ENCODE results near the gene SPNS2.

Gene SPNS2

DNA sequence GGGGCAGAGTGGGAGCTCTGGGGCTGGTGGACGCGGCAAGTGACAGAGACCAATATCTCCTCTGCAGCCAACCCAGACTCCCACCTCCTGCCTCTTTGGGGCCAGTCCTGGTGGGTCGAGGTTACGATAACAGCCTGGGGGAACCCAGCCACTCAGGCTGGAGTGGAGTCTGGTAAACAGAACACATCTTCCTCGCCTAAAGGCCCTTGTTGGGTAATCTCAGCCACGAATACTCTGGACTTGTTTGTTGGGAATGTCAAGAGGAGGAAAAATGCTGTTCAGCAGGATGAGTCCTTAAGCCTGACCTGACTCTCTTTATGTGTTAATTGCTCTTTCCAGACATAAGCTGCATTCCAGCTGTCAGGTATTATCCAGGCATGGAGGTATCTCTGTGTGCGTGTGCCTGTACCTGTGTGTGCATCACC, 8.0 kb upstream of the SPNS2 start:
- Mint-ChIP-seq H3K27me3 (no peaks in the 10 kb centered on the region), H3K9me3 (no peaks in the 10 kb centered on the region), H3K27ac (no peak overlapping the region), H3K36me3 (no peaks in the 10 kb centered on the region), H3K4me3 (no peak overlapping the region), H3K4me1 (peaks cover 13% of the 10 kb centered on the region)

DNA sequence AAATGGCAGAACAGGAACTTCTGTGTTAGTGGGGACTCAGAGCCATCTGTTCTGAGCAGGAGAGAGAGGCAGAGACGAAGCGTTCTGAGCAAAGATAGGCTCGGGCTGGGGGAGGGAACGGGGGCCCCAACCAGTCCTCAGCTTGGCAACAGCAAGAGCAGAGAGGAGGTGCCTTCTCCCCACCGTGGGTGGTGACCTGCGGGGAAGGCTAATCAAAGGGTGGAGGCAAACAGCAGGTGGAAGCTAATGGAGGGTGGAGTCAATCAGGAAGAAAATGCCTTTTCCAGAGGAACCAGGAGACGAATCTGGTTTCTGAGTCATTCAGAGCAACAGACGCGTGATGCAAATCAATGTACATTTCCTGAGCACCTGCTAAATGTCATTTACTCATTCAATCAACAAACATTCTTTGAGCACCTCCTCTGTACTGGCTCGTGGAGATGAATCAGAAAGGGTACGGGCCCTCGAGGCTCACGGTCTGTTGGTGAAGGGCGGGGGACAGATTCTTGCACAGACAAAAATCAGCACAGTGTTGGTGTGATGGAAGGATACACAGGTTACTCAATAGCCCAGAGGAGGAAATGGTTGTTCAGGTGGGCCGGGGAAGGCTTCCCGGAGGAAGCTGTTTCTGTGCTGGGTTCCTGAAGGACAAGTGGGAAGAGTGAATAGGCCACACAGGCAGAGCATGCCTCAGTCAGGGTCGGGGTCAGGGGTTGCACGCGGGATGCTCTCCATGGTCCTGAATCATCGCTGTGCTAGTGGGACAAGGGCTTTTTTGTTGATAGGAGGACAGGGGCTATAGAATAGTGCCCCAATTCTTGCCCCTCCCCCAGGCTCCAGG, 5.7 kb upstream of the SPNS2 start:
- no peaks in the 10 kb centered on the region for H3K36me3 Mint-ChIP-seq
- H3K4me3 Mint-ChIP-seq, result no peak overlapping the region
- H3K27me3 Mint-ChIP-seq, result no peaks in the 10 kb centered on the region
- no peaks in the 10 kb centered on the region for H3K4me1 Mint-ChIP-seq
- H3K9me3 Mint-ChIP-seq, result no peaks in the 10 kb centered on the region
- no peak overlapping the region for H3K27ac Mint-ChIP-seq

DNA sequence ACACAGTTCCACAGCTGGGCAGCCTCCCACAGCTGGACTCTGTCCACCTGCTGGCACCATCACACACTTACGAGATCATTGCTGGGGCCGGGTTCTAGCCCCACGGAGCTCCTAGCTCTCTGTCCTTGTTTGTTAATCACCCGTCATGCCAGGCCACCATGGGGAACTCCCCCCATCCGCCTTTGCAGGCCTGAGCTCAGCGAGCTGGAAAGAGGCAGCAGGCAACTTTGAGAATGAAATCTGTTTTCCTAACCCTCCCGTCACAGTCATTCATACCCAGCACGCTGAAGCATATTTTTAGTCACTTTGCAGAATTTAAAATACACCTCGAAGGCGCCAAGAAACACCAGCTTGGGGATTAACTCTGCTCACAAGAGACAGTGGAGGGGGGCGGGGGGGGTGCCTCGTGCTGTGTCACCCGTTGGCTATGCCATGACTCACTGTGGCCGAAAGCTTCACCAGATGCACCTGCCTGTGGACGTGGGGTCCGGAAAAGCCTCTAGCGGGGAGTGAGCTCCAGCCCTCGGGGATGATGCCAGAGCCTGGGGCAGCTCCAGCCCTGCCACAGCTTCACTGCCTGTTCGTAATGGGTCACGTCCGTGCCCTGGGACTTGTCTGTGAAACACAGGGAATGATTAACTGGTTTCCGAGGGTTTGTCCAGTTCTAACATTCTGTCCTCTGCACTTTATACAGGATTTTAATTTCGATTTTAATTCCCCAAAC, 1.4 kb upstream of the SPNS2 start:
- Mint-ChIP-seq H3K27ac (no peak overlapping the region), H3K4me3 (peak overlapping the region; percentile 47), H3K27me3 (peaks cover 19% of the 10 kb centered on the region), H3K36me3 (no peaks in the 10 kb centered on the region), H3K4me1 (peaks cover 14% of the 10 kb centered on the region), H3K9me3 (no peaks in the 10 kb centered on the region)

DNA sequence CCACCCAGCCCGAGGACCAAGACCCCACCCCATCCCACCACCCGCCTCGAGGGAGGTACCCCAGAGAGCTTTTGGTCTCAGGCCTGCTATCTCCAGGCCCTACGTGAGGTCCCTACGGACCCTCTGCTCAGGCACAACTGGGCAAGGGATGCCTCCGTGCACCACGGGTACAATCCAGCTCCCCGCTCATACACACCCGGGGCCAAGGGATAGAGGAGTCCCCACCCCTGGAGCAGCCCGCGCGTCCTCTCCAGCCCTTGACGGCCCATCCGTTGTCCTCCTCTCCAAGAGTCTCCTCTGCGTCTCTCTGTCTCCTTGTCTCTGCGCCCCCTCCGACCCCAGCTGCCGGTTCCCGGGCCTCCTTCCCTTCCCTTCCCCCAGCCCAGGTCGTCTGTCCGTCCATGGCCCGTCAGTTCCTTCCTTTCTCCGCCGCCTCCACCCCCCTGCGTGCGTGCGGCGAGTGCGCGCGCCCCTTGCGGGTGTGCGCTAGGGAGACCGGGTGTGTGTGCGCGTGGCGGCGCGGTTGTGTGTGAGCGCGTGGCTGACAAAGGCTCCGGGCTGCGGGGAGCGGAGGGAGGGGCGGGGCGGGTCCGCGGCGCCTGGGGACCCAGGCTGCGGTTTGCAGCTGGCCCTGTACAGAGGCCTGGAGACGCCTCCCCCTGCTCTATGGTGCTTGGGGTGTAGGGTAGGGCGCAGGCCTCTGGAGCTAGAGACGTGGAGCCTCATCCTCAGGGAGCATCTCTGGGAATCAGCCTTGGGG, 930 bp downstream of the SPNS2 start:
- H3K9me3 Mint-ChIP-seq, result no peaks in the 10 kb centered on the region
- H3K4me1 Mint-ChIP-seq, result peaks cover 21% of the 10 kb centered on the region
- H3K4me3 Mint-ChIP-seq, result peak overlapping the region; percentile 86
- peaks cover 27% of the 10 kb centered on the region for H3K27me3 Mint-ChIP-seq
- H3K36me3 Mint-ChIP-seq, result no peaks in the 10 kb centered on the region
- H3K27ac Mint-ChIP-seq, result no peak overlapping the region

DNA sequence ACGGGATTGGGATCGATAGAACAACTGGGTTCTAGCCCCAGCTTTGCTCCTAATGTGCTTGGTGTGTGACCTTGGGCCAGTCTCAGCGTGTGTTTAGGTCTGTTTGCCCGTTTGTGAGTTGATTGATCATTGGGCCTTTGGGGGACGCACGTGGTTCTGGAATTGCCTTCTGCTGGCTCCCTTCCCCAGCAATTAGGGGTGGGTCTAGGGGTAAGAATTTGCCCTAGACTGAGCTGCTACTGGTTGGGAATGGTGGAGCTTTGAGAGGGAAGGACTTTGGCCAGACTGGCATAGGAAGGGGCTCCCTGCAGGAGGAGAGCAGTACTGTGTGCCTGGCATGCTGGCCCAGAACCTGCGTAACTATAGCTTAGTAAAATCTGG, 1.5 kb downstream of the SPNS2 start:
- no peaks in the 10 kb centered on the region for H3K36me3 Mint-ChIP-seq
- H3K9me3 Mint-ChIP-seq, result no peaks in the 10 kb centered on the region
- peak overlapping the region; percentile 86 for H3K4me3 Mint-ChIP-seq
- peaks cover 26% of the 10 kb centered on the region for H3K4me1 Mint-ChIP-seq
- H3K27ac Mint-ChIP-seq, result no peak overlapping the region
- H3K27me3 Mint-ChIP-seq, result peaks cover 30% of the 10 kb centered on the region

DNA sequence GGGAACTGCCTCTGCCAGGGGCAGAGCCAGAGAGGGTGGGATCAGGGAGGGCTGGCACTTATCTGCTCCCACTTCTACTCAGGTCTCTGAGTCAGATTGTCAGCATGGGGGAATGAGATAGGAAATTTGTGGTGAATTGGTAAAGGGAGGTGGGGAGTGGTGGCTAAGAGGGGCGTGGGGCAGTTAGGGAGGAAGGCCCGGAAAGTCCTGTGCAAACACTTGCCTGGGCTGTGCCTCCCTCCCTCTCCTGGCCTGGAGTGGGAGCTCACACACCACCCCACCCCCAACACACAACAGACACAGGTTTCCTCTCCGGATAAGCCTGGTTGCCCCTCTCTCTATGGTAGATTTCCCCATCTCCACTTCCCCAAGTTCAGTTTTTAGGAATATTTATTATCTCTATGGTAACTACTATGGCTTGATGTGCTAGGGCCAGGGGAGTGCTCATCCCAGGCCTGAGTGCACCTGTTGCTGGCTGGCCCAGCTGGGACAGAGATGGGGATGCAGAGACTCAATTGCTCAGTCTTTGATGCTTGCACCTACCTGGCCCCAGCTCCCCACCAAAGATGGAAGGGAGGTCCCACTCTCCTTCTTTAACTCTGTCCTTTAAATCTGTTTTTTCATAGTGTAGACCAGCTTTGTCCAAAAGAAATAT, 2.7 kb downstream of the SPNS2 start:
- peaks cover 30% of the 10 kb centered on the region for H3K27me3 Mint-ChIP-seq
- peaks cover 26% of the 10 kb centered on the region for H3K4me1 Mint-ChIP-seq
- no peak overlapping the region for H3K4me3 Mint-ChIP-seq
- no peaks in the 10 kb centered on the region for H3K36me3 Mint-ChIP-seq
- no peaks in the 10 kb centered on the region for H3K9me3 Mint-ChIP-seq
- no peak overlapping the region for H3K27ac Mint-ChIP-seq

DNA sequence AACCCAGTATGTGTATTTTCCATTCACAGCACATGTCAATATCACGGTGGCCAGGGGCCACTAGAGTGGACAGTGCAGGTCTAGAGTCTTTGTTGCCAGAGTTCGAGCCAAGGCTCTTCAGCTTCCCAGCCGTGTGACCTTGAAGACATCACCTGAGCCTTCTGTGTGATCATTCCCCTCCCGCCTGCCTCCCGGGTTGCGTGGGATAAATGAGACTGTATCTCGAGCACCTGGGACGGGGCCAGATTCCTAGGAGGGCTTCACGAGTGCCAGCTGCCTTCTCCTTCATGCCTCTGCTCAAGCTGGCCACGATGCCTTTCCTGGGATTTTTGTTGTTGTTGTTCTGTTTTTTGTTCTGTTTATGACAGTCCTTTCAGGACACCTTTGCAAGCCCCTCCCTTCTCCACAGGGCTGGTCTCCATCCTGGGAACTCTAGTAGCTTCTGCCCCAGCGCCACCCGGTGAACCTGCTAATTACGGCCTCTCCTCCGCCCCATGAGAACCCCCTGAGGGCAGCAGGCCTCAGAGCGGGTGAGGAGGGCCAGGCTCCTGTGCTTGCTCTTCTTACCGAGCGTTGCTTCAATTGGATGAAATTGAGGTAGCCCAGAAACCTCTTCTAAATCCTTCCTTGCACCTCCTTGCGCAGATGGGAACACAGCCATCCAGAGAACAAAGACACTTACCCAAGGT, 3.9 kb downstream of the SPNS2 start:
- H3K36me3 Mint-ChIP-seq, result no peaks in the 10 kb centered on the region
- H3K27me3 Mint-ChIP-seq, result peaks cover 30% of the 10 kb centered on the region
- H3K9me3 Mint-ChIP-seq, result no peaks in the 10 kb centered on the region
- H3K4me1 Mint-ChIP-seq, result peaks cover 26% of the 10 kb centered on the region
- H3K27ac Mint-ChIP-seq, result no peak overlapping the region
- H3K4me3 Mint-ChIP-seq, result peak overlapping the region; percentile 11

DNA sequence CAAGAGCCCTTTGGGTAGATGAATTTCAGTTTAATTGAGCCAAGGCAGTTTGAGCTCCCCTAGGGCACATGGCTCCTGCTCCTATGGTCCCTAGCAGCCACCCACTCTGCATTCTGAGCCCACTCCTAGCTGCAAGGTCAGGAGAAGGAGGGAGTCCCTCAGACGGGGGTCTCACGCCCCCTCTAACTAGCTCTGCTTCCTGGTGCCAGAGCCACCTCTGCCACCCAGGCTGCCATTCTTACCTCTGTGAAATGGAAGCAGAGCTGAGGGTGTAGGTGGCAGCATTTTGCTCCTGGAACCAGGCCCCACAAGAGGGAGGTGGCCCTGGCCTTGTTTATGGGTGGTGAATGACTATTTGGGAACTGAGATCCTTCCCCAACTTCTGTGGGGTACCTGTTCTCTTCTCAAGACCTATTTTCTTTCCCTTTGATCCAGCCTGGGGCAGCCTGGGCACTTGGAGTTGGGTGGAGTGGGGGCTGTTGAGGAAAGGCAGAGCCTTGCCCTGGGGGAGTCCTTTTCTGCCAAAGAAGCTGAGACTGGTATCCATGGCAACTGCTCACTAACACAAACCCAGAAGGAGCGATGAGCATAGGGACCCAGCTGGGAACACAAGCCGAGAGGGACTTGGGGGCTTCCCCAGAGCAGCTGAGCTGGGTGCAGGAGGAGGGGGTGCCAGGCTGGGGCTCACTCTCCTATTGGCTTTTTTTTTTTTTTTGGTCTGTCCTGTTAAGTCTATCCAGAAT, 4.8 kb downstream of the SPNS2 start:
- Mint-ChIP-seq H3K4me1 (peaks cover 28% of the 10 kb centered on the region), H3K36me3 (no peaks in the 10 kb centered on the region), H3K4me3 (no peak overlapping the region), H3K27me3 (peaks cover 30% of the 10 kb centered on the region), H3K27ac (no peak overlapping the region), H3K9me3 (no peaks in the 10 kb centered on the region)

DNA sequence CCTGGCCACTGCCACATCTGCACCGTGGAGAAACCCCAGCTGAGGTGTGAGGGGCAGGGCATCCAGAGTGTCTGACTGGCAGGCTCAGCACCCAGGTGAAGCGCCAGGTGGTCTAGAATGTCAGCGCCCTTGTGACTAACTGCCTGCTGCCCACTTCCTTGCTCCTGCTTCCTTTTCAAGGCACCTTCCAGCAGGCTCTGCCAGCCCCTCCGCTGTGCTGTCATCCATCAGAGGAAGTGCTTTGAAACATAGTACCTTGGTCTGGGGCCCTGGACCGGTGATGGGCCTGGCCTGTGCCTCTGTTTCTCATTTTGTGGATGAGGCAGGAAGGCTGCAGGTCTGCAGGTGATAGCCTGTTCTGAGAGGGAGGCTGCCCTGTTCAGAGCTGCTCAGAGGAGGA, 5.5 kb downstream of the SPNS2 start:
- no peak overlapping the region for H3K27ac Mint-ChIP-seq

DNA sequence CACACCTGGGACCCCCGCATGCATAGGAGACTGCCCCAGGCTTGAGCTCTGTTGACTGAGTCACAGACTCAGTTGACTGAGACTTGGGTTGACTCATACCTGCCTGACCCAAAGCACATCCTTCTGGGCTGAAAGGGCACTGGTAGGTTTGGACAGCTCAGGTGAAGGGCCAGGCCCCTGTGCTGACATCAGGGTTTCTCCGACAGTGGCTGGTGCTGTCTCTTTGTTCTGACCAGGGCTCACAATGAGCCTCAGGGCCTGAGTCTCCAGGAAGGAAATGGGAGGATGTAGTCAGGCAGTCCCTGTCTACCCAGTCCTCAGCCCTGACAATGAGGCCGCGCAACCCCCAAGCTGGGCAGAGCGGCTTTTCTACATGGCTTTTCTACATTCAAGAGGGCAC, 6.5 kb downstream of the SPNS2 start:
- Mint-ChIP-seq H3K36me3 (no peaks in the 10 kb centered on the region), H3K9me3 (no peaks in the 10 kb centered on the region), H3K27me3 (peaks cover 24% of the 10 kb centered on the region), H3K4me1 (peaks cover 33% of the 10 kb centered on the region), H3K4me3 (no peak overlapping the region), H3K27ac (peak overlapping the region; percentile 88)

More for the DNA sequence above, 5.5 kb downstream of the SPNS2 start:
- Mint-ChIP-seq H3K4me1 (peaks cover 35% of the 10 kb centered on the region), H3K9me3 (no peaks in the 10 kb centered on the region), H3K27me3 (peaks cover 30% of the 10 kb centered on the region), H3K36me3 (no peaks in the 10 kb centered on the region), H3K4me3 (no peak overlapping the region)

DNA sequence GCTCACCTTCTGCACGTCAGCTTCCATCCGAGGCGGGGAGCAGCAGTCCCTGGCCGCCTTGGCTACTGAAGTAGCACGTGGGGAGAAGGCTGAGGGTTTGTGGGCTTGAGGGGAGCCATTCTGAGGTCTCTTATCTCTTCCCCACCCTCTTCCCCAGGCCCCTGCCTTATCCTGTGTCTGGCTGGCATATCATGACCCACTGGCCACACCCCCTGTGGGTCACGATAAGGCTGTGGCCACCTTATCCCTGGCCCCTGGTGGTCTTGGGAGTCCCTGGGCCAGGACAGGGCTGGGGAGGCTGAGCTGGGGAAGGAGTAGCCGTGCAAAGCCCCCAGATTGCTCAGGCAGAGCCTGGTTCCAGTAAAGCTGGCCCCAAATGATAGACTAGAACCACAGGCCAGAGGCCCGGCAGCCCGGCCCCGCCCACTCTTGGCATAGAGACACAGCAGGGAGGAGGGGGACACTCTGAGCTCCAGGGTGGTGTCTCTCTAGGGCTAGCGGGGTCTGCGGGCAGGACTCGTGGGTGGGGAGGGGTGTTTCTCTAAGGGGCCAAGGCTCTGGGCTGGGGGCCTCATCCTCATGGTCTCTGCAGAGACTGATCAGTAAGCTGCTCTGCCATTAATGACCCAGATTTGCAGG, 7.6 kb downstream of the SPNS2 start:
- H3K4me3 Mint-ChIP-seq, result no peak overlapping the region

DNA sequence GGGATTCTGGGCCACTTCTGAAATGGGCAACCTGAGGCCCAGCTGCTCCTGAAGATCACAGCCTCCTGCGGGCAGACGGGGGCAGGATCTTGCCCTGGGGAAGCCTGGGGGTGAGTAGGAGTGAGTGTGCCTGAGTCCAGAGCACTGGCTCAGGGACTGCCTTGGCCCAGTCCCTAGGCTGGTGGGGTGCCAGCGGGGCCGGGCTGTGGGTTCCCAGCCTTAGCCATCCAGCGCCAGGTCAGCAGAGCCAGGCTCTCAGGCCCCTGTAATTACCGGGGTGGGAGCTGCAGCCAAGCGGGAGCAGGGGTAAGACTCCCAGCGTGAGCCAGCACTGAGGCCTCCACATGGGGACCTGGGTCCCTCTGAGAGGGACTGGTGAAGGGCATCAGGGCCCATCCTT, 8.2 kb downstream of the SPNS2 start:
- H3K4me3 Mint-ChIP-seq, result no peak overlapping the region
- H3K4me1 Mint-ChIP-seq, result peaks cover 27% of the 10 kb centered on the region
- H3K36me3 Mint-ChIP-seq, result no peaks in the 10 kb centered on the region
- no peaks in the 10 kb centered on the region for H3K9me3 Mint-ChIP-seq
- no peak overlapping the region for H3K27ac Mint-ChIP-seq
- peaks cover 11% of the 10 kb centered on the region for H3K27me3 Mint-ChIP-seq

More for the DNA sequence above, 7.6 kb downstream of the SPNS2 start:
- Mint-ChIP-seq H3K36me3 (no peaks in the 10 kb centered on the region), H3K27ac (no peak overlapping the region), H3K27me3 (peaks cover 15% of the 10 kb centered on the region), H3K9me3 (no peaks in the 10 kb centered on the region), H3K4me1 (peaks cover 27% of the 10 kb centered on the region)

DNA sequence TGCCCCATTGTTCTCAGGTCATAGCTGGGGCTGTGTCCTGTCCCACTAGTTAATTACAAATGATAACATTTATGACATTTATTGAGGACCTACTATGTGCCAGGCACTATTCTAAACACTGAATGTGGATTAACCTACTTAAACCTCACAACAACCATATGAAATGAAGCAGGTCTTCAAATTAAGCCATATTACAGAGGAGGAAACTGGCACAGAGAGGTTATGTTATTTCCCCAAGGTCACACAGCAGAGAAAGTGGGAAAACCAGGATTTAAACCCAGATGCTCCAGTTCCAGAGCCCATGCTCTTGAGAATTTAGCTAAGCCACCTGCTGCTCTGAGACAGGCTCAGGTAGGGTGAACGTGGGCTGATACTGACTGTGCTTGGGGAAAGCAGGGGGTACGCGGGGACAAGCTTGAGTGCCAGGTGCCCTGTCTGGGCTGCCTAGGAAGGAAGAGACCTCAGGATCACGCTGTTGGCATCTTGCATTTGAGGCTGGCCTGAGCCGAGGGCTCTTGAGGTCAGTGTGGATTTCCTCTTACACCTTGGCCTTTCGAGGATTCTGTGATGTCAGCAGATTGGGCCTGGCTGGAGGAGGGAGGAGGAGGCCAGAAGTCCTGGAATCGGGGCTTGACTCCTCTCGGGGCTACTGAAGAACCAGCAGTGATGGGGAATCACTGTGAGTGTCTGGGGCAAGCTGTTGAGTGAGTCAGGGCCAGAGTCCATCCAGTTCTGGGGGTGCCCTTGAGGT, 8.9 kb downstream of the SPNS2 start:
- no peak overlapping the region for H3K27ac Mint-ChIP-seq
- H3K27me3 Mint-ChIP-seq, result peaks cover 11% of the 10 kb centered on the region
- H3K9me3 Mint-ChIP-seq, result no peaks in the 10 kb centered on the region
- H3K36me3 Mint-ChIP-seq, result no peaks in the 10 kb centered on the region
- peaks cover 27% of the 10 kb centered on the region for H3K4me1 Mint-ChIP-seq
- no peak overlapping the region for H3K4me3 Mint-ChIP-seq
